ENCODE results near the gene ST3GAL2. TPM values are rescaled to one million over a fixed set of nuclear protein-coding genes. Genes with fewer than 3 reads are reported as not detected.
A peak's percentile ranks its signal among the peaks of the same experiment; 100 is the strongest.

Gene ST3GAL2
- total and polyA plus RNA-seq, 2 of the 4 experiments (the other 2 are of a cell fraction) = 17.4 to 17.7 TPM

- in situ Hi-C loops (cut with MboI; ENCODE audit: low sequenced_read_pairs) (no loop called here), intact Hi-C loops (cut with micrococcal nuclease) (no loop called here), dilution Hi-C loops (cut with HindIII; ENCODE audit: low sequenced_read_pairs, unreplicated experiment) (no loop called here)
- BruUV-seq (replicated peaks) = no TSS peak
- no peak for DNase-seq
- H3K23ac ChIP-seq (ENCODE audit: low read depth, low read length) = no peak overlapping the region
- H4K20me1 ChIP-seq (ENCODE audit: insufficient read depth, low read length) = no peaks in the 10 kb centered on the region; the same call in 1 of the 2 replicates
- 96% methylated on average over 5 of the region's 16 CpGs; no CpG with 5 or more reads in 1 of the 2 experiments for WGBS, 2 experiments (ENCODE audit: extremely low coverage in 2 of 2, insufficient read length in 1 of 2)
- no peak overlapping the region for H2BK5ac ChIP-seq (ENCODE audit: low read depth, low read length, poor library complexity, severe bottlenecking)
- no peak overlapping the region for H3K56ac ChIP-seq (ENCODE audit: extremely low read depth, insufficient read depth, low read length)
- H3K27me3 ChIP-seq (ENCODE audit: control insufficient read depth, insufficient read depth, low read length) = no peaks in the 10 kb centered on the region
- TF ChIP-seq CEBPB (IDR thresholded peaks at IDR 0.05; ENCODE audit: low read depth, low read length) = no peak
- no peak for TF ChIP-seq ELK1 (IDR thresholded peaks at IDR 0.05; ENCODE audit: borderline replicate concordance, low read depth, low read length)
- no peak for TF ChIP-seq MAFK (IDR thresholded peaks at IDR 0.05; ENCODE audit: low read depth, low read length)
- TF ChIP-seq CTCF (conservative IDR thresholded peaks at IDR 0.05; ENCODE audit: low read depth, low read length) = no peak
- no peak overlapping the region for H3K4me2 ChIP-seq (ENCODE audit: low read depth, low read length)
- no peak overlapping the region for H3K4ac ChIP-seq (ENCODE audit: low read depth, low read length)
- H3K27ac ChIP-seq (ENCODE audit: insufficient read depth, low read length) = no peak overlapping the region
- no peaks in the 10 kb centered on the region for H3K79me1 ChIP-seq (ENCODE audit: low read depth in 1 of 2, low read length in 2 of 2)
- no peak overlapping the region for H4K5ac ChIP-seq (ENCODE audit: low read depth, low read length)
- H4K91ac ChIP-seq (ENCODE audit: insufficient read depth, low read depth, low read length) = no peak overlapping the region
- H3K9ac ChIP-seq (ENCODE audit: low read depth, low read length) = no peak overlapping the region
- no peak for ATAC-seq (ENCODE audit: low read depth)
- H3K9me1 ChIP-seq (ENCODE audit: insufficient read depth, low read length) = 0 out of 2 replicates have a peak, but pooled peaks cover 2% of the 10 kb centered on the region
- no peaks in the 10 kb centered on the region for H3K9me3 ChIP-seq (ENCODE audit: control insufficient read depth, insufficient read depth, low read length)
- peaks cover 8% of the 10 kb centered on the region for H3K36me3 ChIP-seq (ENCODE audit: control insufficient read depth, insufficient read depth, low read length)
- no peak overlapping the region for H3K18ac ChIP-seq (ENCODE audit: low read depth, low read length)
- no peak overlapping the region for H2BK120ac ChIP-seq (ENCODE audit: low read depth, low read length)
- H3K14ac ChIP-seq (replicated peaks; ENCODE audit: low read depth, low read length) = no peak overlapping the region
- no peak overlapping the region for H2AK5ac ChIP-seq (ENCODE audit: low read depth, low read length)
- peak overlapping the region; percentile 8 for H2AK9ac ChIP-seq (replicated peaks; ENCODE audit: low read depth, low read length, poor library complexity)
- no peak overlapping the region for H3K4me3 ChIP-seq (ENCODE audit: insufficient read depth, low read depth, low read length)
- no peak overlapping the region for H2BK15ac ChIP-seq (ENCODE audit: low read depth, low read length)
- H3K4me1 ChIP-seq (ENCODE audit: control insufficient read depth, insufficient read depth, low read length) = peaks cover 2% of the 10 kb centered on the region; the same call in 1 of the 2 replicates
- no peak overlapping the region for H4K8ac ChIP-seq (ENCODE audit: low read depth in 2 of 2, low read length in 2 of 2)
- no peak overlapping the region for H2BK20ac ChIP-seq (ENCODE audit: low read depth, low read length)
- CTCF ChIA-PET = no interaction called here
- H2AFZ ChIP-seq (replicated peaks; ENCODE audit: low read length, poor library complexity) = no peak overlapping the region
- POLR2A ChIA-PET (ENCODE audit: unreplicated experiment) = no interaction called here
These were observed 30.1 kb upstream of the ST3GAL2 start for GRCh38 chr16:70468776-70469525.

All from IMR-90 (cell line).